Epithelial cell of proximal tubule (primary cell): ENCODE data around the gene MEGF11. TPM values are rescaled to one million over a fixed set of nuclear protein-coding genes. Genes with fewer than 3 reads are reported as not detected.
"Not testable (repeated sequence)": the region's sequence is repeated elsewhere in the genome, so short reads cannot be mapped to it uniquely, and the experiment has no call there.

ENCODE experiments used
- DNase-seq: peaks from one replicate; pipeline ENCODE4 v3.0.0-alpha.2; 2011; ENCODE audit warnings: low read depth
- H3K4me3 ChIP-seq: 2 replicates; pipeline ENCODE4 v1.5.1; 2011; ENCODE audit warnings: low read depth, mild to moderate bottlenecking, low read length
- CTCF ChIP-seq: conservative IDR thresholded peaks from 2 replicates; pipeline ENCODE4 v1.5.1; 2012; ENCODE audit warnings: low read depth, mild to moderate bottlenecking, low read length
- total RNA-seq: library from RNA; depleted of rRNA; stranded (reverse); fragments of >200 nt; gene quantifications from 2 replicates; pipeline ENCODE4 v1.2.3, GENCODE V29; 2015

Gene MEGF11
- total RNA-seq, 1 donor from 2014 or later, result 3.7 TPM

- TF ChIP-seq CTCF, result peak; percentile 35
- peak within 1 kb of the TSS; percentile 99 for H3K4me3 ChIP-seq
Measured at GRCh38 chr15:65869126-65869953, 384.2 kb downstream of the MEGF11 start, which contains the start of gene RAB11A. Gene RAB11A (plus strand): TSS chr15:65869491. CDS start chr15:65869586, 95 bp downstream.

GRCh38 chr15:65868546-65869125 is 384.9 kb downstream of the MEGF11 start:
- H3K4me3 ChIP-seq, result peak overlapping the region; percentile 99
- TF ChIP-seq CTCF, result no peak
- DNase-seq, result no peak

More at GRCh38 chr15:65869126-65869953, 384.2 kb downstream of the MEGF11 start, which contains the start of gene RAB11A:
- DNase-seq, result no peak

- DNase-seq, H3K4me3 ChIP-seq: not testable (repeated sequence)
Measured at GRCh38 chr15:65867933-65868332, 385.6 kb downstream of the MEGF11 start.

GRCh38 chr15:65867244-65867643 is 386.3 kb downstream of the MEGF11 start:
- DNase-seq, result no peak
- no peak overlapping the region for H3K4me3 ChIP-seq
- TF ChIP-seq CTCF, result no peak

GRCh38 chr15:65863106-65863505 is 390.4 kb downstream of the MEGF11 start:
- H3K4me3 ChIP-seq, result no peak overlapping the region
- DNase-seq, result no peak
- TF ChIP-seq CTCF, result no peak

GRCh38 chr15:65862682-65863081 is 390.9 kb downstream of the MEGF11 start:
- DNase-seq, result no peak
- TF ChIP-seq CTCF, result peak; percentile 69
- no peak overlapping the region for H3K4me3 ChIP-seq

GRCh38 chr15:65857718-65858402 is 395.7 kb downstream of the MEGF11 start:
- TF ChIP-seq CTCF, result no peak
- no peak for DNase-seq

More at GRCh38 chr15:65857718-65858402, 395.7 kb downstream of the MEGF11 start:
- H3K4me3 ChIP-seq, result no peak overlapping the region
